WI38 (cell line): ENCODE results near the gene DYRK1B.
"Not testable (repeated sequence)": the region's sequence is repeated elsewhere in the genome, so short reads cannot be mapped to it uniquely, and the experiment has no call there.

Experiments used
- H3K4me3 ChIP-seq: 2 replicates; pipeline ENCODE4 v1.5.1; 2011; ENCODE audit warnings: low read depth, mild to moderate bottlenecking, control low read depth, low read length
- CTCF ChIP-seq: IDR thresholded peaks from 2 replicates; pipeline ENCODE4 v1.5.1; 2012; ENCODE audit warnings: low read depth, mild to moderate bottlenecking, control low read depth, low read length

DYRK1B gene

GRCh38 chr19:39811064-39811463 lies 22.9 kb downstream of the DYRK1B start:
- H3K4me3 ChIP-seq, result no peak overlapping the region
- no peak for TF ChIP-seq CTCF

GRCh38 chr19:39810424-39810823 lies 23.5 kb downstream of the DYRK1B start:
- TF ChIP-seq CTCF, result no peak
- H3K4me3 ChIP-seq, result no peak overlapping the region

- no peak for TF ChIP-seq CTCF
- no peak overlapping the region for H3K4me3 ChIP-seq
Measured at GRCh38 chr19:39809368-39809767, 24.6 kb downstream of the DYRK1B start.

- not testable (repeated sequence) for H3K4me3 ChIP-seq
Measured at GRCh38 chr19:39808688-39809087, 25.3 kb downstream of the DYRK1B start.

- H3K4me3 ChIP-seq, result no peak overlapping the region
- no peak for TF ChIP-seq CTCF
Measured at GRCh38 chr19:39807846-39808364, 26.1 kb downstream of the DYRK1B start.

GRCh38 chr19:39805104-39805503 lies 28.9 kb downstream of the DYRK1B start:
- TF ChIP-seq CTCF, result no peak
- H3K4me3 ChIP-seq, result no peak overlapping the region

- TF ChIP-seq CTCF, result no peak
- no peak overlapping the region for H3K4me3 ChIP-seq
Measured at GRCh38 chr19:39802958-39803357, 31.0 kb downstream of the DYRK1B start.

- no peak for TF ChIP-seq CTCF
- H3K4me3 ChIP-seq, result no peak overlapping the region
Measured at GRCh38 chr19:39797083-39797482, 36.9 kb downstream of the DYRK1B start.
